ENCODE data around the gene VAX1. TPM values are rescaled to one million over a fixed set of nuclear protein-coding genes. Genes with fewer than 3 reads are reported as not detected.

Gene VAX1
- total RNA-seq, 4 donors from 2014 or later: not detected

DNA sequence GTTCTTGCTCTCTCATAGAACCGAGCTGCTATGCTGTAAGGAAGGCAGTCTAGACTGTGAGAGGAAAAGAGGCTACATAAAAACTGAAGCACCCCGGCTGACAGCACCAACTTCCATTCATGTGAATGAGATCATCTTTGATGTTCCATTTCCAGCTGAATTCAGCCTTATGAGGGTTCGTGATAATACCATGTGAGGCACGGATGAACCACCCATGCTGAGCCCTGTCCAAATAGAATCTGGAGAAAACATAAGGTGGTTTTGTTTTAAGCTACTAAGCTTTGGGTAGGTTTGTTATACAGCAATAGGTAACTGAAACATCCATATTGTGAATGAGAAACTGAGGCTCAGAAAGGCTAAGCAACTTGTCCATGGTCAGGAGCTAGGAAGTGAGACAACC, 6.9 kb upstream of the VAX1 start:
- TF ChIP-seq, protein P1, sequence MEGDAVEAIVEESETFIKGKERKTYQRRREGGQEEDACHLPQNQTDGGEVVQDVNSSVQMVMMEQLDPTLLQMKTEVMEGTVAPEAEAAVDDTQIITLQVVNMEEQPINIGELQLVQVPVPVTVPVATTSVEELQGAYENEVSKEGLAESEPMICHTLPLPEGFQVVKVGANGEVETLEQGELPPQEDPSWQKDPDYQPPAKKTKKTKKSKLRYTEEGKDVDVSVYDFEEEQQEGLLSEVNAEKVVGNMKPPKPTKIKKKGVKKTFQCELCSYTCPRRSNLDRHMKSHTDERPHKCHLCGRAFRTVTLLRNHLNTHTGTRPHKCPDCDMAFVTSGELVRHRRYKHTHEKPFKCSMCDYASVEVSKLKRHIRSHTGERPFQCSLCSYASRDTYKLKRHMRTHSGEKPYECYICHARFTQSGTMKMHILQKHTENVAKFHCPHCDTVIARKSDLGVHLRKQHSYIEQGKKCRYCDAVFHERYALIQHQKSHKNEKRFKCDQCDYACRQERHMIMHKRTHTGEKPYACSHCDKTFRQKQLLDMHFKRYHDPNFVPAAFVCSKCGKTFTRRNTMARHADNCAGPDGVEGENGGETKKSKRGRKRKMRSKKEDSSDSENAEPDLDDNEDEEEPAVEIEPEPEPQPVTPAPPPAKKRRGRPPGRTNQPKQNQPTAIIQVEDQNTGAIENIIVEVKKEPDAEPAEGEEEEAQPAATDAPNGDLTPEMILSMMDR (IDR thresholded peaks at IDR 0.05; ENCODE audit: low read depth): no peak

DNA sequence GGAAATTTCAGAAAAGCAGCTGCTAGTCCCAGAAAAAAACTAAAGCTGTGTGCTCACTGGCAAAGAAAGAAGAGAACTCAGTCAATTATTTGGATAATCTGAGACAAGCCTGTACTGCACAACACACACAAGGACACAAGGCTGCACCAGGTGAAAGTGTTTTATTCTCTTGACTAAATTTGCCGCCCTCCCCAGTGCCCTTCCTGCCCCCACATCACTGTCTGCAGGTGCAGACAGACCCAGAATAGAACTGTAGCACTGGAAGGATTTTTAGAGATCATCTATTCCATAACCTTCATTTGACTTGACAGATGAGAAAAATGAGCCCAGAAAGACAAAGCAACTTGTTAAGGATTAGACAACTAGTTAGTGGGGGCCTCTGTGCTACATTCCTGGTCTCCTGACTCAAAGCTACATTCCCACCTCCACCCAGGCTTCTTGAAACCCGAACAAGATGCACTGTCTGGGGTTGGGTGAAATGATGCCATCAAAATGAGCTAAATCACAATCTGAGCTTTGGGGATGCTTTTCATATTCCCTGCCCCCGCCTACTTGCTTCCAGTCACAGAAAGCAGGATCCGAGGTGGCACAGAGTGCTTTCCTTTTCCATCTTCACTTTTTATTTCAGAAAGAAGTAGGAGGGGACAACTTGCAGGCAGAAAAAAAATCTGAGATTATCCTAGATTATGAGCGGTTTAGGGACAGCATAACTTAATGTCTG, 5.2 kb upstream of the VAX1 start:
- TF ChIP-seq, protein P1 (IDR thresholded peaks at IDR 0.05; ENCODE audit: low read depth): no peak

DNA sequence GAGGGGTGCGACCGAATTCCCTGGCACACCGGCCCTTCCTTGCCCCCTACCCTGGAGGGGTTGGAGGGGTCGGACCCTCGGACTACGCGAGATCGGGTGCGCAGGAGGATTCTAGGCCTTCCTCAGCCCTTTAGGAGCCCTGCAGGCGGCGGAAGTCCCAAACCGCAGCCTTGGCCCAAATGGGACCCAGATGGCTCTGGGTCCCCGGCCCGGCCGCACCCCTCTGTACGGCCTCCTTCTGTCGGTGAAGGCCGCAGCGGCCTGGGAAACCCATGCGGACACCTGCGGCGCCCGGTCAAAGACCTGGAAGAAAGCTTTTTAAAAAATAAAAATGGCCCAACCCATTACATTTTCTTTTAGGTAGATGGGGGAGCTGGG, 2.4 kb upstream of the VAX1 start:
- TF ChIP-seq, protein P1 (IDR thresholded peaks at IDR 0.05; ENCODE audit: low read depth): no peak

DNA sequence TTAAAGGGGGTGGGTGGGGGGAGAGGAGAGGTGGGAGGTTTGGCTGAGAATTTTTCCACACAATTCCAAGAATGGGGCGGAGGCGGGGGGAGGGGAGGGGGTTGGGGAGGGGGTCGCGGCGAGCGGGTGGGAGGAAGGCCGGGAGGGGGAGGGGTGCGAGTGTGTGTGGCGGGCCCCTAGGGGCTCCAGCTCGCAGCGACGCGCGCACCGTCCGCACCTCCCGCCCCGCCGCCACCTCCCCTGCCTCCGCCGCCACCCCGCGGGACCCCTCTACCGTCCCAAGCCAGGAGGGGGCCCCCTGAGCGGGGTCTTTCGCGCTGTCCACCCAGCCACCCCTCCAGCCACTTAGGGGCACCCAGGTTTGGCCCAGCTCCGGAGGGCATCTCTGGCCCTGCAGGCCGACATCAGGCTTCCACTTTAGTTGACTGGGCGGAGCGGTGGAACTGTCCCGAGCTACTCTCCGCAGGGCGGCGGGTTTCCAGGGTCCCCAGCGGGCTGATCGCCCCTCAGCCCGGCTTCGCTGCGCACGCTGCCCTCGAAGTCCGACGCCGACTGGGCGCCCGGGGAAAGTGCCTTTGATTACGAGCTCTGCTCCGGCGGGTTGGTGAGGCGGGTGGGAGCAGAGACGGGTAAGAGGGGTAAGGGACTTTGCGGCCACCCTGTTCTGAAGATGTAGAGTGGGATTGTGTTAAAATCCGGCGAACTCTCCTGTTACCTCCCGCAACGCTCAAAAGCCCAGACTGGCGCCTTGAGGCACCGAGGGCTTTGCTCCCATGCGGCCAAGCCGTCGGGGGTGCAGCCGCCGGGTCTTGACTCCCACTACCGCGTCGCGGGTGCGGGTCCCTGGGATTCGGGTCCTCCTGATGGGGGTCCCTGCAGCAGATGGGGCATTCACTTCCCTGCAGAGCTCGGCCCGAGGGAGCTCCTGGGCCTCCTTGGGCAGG, 1.8 kb upstream of the VAX1 start:
- TF ChIP-seq, protein P1 (IDR thresholded peaks at IDR 0.05; ENCODE audit: low read depth): no peak

DNA sequence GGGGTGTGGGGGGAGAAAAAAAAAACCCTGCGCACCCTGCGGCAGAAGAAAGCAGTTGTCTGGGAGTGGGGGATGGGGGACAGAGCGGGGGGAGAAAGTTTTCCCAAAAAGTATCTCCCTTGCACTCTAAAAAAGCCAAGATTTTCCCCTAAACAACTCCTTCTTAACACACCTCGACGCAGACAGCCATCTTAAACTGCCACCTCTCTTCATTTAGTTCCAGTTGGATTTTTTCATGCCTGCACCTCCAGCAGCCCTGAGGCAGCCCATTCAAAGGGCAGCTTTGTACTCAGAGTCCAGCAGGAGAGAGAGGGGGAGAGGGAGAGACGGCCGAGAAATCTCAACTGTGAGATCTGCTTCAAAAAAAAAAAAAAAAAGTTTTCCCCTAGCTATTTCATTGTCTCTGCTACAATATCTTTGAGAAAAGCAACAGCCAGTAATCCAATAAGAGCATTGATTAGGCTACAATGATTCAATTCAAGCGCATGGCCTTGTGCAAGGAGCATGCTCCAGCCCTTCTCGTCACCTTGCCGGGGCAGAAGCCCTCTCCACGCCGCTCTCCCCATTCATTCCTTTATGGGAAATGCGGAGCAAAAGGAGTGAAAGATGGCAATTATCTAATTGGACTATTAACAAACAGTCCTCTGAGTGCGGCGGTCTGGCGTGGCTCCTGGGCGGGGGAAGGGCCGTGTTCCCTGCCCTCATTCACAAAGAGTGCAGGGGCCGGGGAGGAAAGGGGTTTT, 939 bp upstream of the VAX1 start:
- TF ChIP-seq, protein P1 (IDR thresholded peaks at IDR 0.05; ENCODE audit: low read depth): no peak

DNA sequence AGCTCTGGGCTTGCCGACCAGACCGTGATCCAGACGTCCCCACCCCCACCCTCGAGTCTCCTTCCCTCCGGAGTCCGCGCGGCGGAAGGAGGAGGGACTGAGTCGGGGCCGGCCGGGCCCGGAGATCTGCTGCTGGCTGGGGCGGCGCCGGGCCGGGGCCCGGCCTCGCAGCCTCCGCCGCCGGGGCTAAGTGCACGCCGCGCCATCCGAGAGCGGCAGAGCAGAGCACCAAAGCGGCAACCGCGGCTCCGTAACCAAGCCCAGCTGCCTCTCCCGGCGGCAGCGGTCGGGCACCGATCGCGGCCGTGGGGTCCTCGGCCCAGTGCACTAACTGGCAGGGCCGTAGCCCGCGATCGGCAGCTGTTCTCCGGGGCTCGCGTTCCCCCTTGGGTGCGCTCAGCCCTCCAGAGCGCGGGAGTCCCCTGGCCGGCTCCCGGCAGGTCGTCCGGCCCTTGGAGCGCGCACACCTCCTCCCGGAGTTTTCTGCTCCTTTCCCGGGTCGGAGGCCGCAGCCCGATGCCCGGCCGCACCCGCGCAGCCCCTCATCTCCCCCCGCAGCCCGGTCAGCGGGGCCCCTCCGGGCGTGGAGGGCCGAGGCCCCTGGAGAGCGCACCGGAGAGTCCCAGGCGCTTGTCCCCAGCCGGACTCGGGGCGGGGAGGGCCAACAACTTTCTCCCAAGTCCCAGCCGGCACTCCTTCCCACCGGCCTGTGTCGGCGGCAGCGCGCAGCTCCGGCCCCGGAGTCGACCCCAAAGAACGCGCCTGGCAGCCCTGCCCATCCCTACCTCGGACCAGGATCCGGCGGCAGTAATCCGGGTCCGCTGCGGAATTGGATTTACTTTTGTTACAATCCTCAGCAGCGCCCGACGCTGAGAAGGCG, 799 bp downstream of the VAX1 start:
- TF ChIP-seq, protein P1 (IDR thresholded peaks at IDR 0.05; ENCODE audit: low read depth): no peak

All from subcutaneous adipose tissue (tissue), 4 donors.